Left lobe of liver (tissue), 2 donors: ENCODE data around the gene B4GALT3. TPM values are rescaled to one million over a fixed set of nuclear protein-coding genes. Genes with fewer than 3 reads are reported as not detected.
"Not testable (repeated sequence)": the region's sequence is repeated elsewhere in the genome, so short reads cannot be mapped to it uniquely, and the experiment has no call there.

ENCODE experiments used
- ATAC-seq: fragments of 200-7000 bp; cut with Tn5 transposase; one replicate; pipeline ENCODE4 v1.9.1; 2020; ENCODE audit warnings: mild to moderate bottlenecking, moderate library complexity
- DNase-seq: peaks from one replicate; pipeline ENCODE4 v3.0.0-alpha.2; 2020; ENCODE audit warnings: low spot score
- total RNA-seq: library from RNA; stranded (reverse); gene quantifications from one replicate; pipeline ENCODE4 v1.2.1, GENCODE V29; 2021
- donor health status: DM: no; HTN: no; CAD: no; lungs with moderate emphysema.
- donor health status: DM: no; HTN: yes; CAD: no.

The B4GALT3 gene
- 9.1 TPM for total RNA-seq

DNA sequence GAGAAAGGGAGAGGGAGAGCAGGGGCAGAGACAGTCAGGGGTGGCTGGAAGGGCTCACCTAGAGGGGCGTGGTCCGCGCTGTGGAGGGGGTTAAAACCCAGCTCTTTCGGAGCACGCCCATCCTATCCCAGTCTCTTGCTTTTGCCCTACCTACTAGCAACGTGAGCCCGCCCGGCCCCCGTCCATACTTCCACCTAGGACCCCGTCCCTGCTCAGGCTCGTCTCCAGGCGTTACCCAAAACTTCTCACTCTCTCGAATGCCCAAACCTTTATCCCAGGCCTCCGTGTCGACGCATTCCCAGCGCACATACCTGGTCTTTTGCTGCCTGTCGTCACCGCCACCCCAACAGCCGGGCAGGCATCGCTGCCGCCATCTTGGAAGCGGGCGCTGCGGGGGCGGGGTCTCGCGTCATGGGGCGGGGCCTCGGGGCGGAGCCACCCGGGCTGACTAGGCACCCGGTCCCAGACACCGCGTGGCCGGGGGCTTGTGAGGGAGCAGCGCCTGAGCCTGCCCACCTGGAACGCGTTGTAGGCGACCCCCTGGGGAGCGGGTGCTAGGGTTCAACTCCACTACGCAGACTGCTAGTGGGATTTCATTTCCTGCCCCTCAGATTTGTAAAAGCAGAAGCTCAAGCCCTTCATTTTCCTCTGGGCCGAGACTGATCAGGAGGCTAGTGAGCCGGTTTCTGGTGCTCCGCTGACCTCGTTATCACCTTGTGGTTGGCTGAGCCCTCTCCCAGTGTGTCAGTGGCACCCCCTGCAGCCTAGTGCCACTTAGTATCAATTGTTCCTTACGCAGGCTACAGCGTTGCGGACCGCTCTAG lies at the start of gene B4GALT3:
TSS of gene B4GALT3 (minus strand) at position 396 of the 824 bp plus-strand sequence. CDS start 1,447 bp downstream, outside the sequence.
- ATAC-seq: peak; percentile 96
- DNase-seq: peak; percentile 92

DNA sequence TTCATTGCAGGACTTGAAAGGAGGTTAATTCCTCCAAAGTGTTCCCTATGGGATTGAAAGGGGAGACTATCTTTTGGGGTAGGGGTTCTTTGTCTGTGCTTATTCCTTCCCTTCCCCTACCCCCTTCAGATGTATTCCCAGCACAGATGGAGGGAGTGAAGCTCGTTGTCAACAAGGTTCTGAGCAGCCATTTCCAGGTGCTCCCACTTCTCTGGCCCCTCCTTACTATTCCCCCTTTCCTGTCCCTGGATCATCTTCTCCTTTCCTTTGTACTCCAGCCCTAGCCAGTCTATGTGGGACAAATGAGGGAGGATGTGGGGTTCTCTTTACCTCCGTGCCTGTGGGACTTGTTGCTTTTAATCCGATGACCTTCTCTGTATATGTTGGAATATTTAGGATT lies 49.5 kb upstream of the B4GALT3 start:
- DNase-seq (no peak), ATAC-seq (no peak)

DNA sequence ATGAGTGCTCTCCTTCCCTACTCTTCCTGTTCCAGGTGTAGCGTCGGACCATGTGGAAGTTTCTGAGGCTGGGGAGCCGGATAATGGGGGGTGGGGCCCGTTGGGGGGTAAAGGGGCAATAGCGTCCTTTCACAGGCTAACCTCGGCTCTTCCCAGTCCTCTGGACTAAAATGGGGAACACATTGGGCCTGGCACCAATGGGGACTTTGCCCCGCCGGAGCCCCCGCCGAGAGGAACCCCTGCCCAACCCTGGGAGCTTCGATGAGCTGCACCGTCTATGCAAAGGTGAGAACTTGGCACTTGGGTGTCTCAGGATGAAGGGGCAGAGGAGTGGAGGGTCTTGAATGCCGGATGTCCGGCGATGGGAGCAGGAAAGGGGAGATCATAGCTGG lies 49.0 kb upstream of the B4GALT3 start:
- DNase-seq: no peak
- no peak for ATAC-seq

DNA sequence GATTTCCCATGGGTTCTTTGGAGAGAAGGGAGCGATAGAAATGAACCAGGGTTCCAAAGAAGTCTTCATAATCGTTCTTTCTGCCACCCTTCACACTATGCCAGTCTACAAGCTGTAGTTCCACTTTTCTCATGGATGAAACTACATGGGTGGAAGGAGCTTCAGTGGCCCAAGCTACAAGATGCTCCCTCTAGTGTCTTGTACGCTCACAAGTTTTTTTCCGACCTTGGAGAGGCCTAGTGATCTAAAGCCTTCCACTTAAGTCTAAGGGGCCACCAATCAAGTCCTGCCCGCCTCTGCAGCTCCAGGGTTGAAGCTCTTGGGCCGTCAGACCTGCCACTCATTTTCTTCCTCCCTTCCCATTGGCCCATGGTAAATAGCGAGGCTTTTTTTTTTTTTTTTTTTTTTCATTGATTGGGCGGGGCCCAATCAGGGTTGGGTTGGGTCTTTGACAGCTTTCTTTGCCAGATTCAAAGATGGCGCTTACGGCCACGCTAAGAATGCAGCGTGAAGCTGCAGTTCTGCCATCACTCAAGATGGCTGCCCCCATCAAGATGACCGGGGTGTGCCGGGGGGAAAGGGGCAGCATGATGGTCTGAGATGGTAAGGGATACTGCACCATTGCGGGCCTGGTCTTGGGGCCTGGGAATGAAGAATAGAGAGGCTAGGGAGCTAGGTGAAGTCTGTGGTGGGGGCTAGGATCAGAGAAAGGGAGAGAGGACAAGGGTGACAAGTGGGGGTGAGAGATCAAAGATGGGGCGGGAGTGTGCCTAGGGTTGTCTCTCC lies 48.4 kb upstream of the B4GALT3 start, which contains the start of gene TOMM40L:
TSS of gene TOMM40L (plus strand) at position 527 of the 786 bp plus-strand sequence. CDS start 430 bp downstream, outside the sequence.
- DNase-seq: peak; percentile 89
- peak; percentile 63 for ATAC-seq

- DNase-seq (no peak), ATAC-seq (no peak)
These were observed 47.8 kb upstream of the B4GALT3 start for GRCh38 chr1:161225178-161225533.

GRCh38 chr1:161224695-161225087 lies 47.4 kb upstream of the B4GALT3 start:
- not testable (repeated sequence) for ATAC-seq, DNase-seq

DNA sequence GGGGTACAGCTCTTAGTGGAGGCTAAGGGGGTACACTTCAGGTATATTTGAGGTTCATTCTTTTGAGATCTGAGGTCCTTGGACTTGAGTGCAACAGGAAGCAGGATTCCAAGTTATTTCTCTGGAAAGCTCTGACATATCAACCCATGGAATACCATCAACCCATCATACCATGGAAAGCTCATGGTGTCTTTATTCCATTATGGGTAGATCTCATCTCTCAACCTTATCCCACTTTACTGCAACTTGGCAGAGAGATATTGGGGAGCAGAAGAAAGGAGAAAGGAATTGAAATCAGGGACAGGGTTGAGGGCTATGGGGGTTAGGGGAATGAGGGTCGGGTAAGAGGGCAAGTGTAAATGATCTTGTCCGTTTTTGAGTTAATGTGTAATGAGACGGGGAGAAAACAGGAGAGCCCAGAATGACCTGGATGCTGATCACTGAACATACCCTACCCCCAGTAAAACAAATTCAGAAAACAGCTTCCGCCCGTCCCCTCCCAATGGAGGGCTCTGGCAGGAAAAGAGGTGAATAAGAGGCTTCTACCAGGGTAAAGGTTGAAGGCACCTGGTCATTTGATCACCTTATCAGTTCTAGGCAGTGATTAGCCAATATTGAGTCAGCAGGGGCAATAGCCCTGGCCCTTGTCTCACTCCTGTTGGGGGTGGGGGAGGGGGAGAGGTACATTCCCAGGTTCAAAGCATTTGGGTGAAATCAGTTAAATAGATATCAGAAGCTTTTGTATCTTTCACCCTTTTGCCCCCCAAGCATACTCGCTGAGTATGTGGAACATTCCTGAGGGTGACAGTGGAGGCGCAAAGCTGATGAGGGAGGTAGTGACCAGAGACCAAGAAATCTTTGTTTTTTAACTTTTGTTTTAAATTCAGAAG lies 46.7 kb upstream of the B4GALT3 start:
- ATAC-seq (peak; percentile 49), DNase-seq (peak; percentile 91)

DNA sequence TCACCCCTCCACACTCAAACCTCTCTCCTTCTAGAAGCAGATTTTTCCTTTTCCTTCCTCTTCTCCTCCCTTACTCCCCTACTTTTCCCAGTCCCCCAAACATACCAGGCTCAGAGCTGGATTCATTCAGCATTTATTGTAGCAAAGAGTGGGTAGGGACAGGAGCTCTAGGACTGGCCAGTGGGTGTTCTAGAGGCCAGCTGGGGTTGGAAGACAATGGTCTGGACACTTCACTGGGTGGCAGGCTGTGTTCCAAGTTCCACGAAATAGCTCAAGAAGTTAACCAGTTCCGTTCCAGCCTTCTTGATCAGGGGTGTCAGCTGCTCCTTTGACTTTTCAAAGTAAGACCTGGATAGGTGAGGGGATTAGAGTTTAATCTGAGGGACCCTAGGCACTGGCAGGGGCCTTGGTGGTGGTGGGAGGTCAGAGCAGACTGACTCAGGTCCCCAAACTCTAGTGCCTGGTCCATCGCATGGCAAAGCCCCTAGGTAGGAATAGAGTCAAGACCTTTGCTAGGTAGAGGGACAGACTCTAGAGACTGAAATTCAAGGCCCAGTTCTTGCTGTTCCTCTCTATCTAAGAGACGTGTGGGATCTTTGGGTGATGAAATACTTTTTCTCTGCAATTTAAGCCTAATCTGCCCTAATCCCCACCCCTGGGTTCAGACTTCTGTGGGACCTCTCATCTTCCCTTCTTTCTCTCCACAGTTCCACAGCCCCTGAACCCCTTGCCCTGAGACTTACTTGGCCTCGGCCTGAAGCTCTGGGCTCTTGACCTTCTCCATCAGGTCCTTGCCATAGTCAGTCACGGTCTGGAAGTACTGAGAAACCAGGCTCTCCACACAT lies 45.1 kb upstream of the B4GALT3 start:
- DNase-seq (no peak), ATAC-seq (no peak)

- DNase-seq (no peak), ATAC-seq (no peak)
These were observed 42.7 kb upstream of the B4GALT3 start for GRCh38 chr1:161220002-161220401.

DNA sequence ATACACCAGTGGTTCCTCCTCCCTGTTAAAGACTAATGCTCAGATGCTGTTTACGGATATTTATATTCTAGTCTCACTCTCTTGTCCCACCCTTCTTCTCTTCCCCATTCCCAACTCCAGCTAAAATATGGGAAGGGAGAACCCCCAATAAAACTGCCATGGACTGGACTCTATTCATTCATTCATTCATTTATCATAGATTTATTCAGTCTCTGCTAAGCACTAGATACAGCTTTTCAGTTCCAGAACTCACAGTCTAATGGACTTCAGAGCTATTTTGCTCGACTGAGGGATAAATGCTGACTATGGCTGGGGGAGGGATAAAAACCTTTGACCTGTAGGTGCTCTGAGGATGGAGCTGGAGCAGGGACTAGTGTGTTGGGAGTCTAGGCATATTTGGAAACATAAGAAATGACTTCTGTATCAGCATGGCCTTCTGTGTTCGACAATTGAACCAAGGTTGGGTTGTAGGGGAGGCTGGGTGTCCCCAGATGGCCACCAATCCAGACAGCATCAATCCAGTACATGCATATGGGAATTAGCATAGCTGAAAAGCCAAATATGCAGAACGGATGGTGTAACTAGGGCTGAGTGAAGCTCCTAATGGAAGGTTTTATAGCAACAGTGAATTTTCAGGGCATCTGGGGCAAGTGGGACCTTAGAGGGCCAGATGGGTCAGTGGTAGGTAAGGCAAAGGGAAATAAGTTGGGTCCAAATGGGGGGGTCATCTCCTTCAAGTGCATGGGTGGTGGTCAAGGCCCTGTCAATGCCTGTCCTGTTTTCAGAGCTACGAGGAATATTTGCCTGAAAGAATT lies 42.0 kb upstream of the B4GALT3 start:
- ATAC-seq (peak; percentile 37), DNase-seq (no peak)

GRCh38 chr1:161218301-161219077 lies 41.2 kb upstream of the B4GALT3 start:
- ATAC-seq: peak; percentile 2

DNA sequence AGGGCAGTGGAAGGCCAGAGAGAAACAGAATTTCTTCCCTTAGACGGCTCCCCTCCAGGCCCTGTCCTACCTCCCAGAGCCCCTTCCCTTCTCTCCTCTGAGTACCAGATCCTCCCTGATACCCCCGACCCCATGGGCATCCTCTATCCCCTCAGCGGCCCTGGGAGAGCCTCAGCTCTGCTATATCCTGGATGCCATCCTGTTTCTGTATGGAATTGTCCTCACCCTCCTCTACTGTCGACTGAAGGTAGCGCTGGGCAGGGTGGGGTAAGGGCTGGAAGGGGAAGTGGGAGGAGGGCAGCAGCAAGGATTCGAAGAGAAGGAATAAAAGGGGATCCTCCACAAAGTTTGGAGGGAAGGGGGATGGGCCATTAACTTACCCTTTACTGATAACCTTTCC lies 40.5 kb upstream of the B4GALT3 start:
- ATAC-seq (no peak), DNase-seq (no peak)

More at GRCh38 chr1:161218301-161219077, 41.2 kb upstream of the B4GALT3 start:
- no peak for DNase-seq

GRCh38 chr1:161216945-161217712 lies 39.8 kb upstream of the B4GALT3 start:
- DNase-seq (no peak), ATAC-seq (peak; percentile 54)

GRCh38 chr1:161215076-161215475 lies 37.8 kb upstream of the B4GALT3 start, which contains the start of gene FCER1G:
Gene FCER1G, plus strand, starts transcription at chr1:161215295. Its CDS starts 27 bp downstream, at chr1:161215322.
- peak; percentile 3 for ATAC-seq
- no peak for DNase-seq

- DNase-seq: no peak
- ATAC-seq: no peak
These were observed 37.1 kb upstream of the B4GALT3 start for GRCh38 chr1:161214369-161214768.

DNA sequence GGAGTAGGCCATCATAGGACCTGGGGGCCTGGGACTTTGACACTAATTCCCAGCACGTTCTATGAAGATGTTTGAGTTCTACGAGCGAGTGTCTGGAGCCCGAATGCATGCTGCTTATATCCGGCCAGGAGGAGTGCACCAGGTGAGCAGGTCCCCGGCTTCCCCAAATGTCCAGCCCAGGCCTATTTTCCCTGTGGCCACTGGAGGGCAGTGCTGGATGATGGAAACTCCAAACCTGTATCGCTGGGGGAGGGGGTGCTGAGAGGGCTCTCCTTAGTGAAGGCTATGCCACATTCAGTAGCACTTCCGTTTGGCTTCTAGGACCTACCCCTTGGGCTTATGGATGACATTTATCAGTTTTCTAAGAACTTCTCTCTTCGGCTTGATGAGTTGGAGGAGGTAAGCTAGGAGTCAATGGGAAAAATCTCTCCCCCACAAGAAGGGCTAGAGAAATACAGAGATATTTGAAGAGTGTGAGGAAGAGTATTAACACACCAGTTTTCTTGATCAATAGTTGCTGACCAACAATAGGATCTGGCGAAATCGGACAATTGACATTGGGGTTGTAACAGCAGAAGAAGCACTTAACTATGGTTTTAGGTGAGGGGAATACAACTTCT lies 32.6 kb upstream of the B4GALT3 start:
- peak; percentile 99 for ATAC-seq
- peak; percentile 85 for DNase-seq

DNA sequence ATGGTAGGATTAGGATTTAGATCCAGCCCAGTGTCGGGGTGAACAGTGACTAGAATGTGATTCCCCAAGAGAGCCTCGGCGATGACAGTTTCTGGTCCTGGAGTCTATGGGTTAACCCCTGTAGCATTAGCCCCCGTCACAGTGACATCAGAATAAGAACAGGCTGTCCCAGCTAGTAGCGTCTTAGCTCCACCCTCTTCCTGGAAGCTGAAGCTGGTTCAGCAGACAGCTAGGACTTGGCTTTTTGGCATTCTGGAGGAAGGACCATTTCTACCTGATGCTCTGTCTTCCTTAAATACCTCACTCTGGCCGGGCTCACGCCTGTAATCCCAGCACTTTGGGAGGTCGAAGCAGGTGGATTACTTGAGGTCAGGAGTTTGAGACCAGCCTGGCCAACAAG lies 29.9 kb upstream of the B4GALT3 start:
- ATAC-seq (peak; percentile 27), DNase-seq (no peak)
